Naive B cell (primary cell): ENCODE data around the gene GGA1. TPM values are rescaled to one million over a fixed set of nuclear protein-coding genes. Genes with fewer than 3 reads are reported as not detected.
A peak's percentile ranks its signal among the peaks of the same experiment; 100 is the strongest.
"Not testable (repeated sequence)": the region's sequence is repeated elsewhere in the genome, so short reads cannot be mapped to it uniquely, and the experiment has no call there.

Experiments used
- ATAC-seq, 2 donors: fragments of 150-1000 bp; cut with Tn5 transposase; 2 replicates each; pipeline ENCODE4 v1.10.0; 2021; ENCODE audit warnings: low read depth in 2 of 2, mild to moderate bottlenecking in 2 of 2, moderate library complexity in 2 of 2
- DNase-seq: peaks from one replicate; pipeline ENCODE4 v3.0.0; 2022
- H3K27ac Mint-ChIP-seq, 6 donors: one replicate each; pipeline ENCODE4 v1.8.0; 2020 to 2022; ENCODE audit warnings: mild to moderate bottlenecking in 6 of 6, mixed read lengths in 6 of 6, moderate library complexity in 5 of 6, inconsistent platforms in 2 of 6
- H3K27me3 Mint-ChIP-seq, 3 donors: one replicate each; pipeline ENCODE4 v1.8.0; 2021 to 2022; ENCODE audit warnings: mixed read lengths in 3 of 3, mild to moderate bottlenecking in 1 of 3
- H3K36me3 Mint-ChIP-seq, 2 donors: one replicate each; pipeline ENCODE4 v1.8.0; 2020 to 2022; ENCODE audit warnings: mixed read lengths in 2 of 2, inconsistent platforms in 1 of 2, mild to moderate bottlenecking in 1 of 2
- H3K4me1 Mint-ChIP-seq, 3 donors: one replicate each; pipeline ENCODE4 v1.8.0; 2020 to 2022; ENCODE audit warnings: mixed read lengths in 3 of 3, inconsistent platforms in 1 of 3, mild to moderate bottlenecking in 1 of 3, moderate library complexity in 1 of 3
- H3K4me3 Mint-ChIP-seq, 8 donors: one replicate each; pipeline ENCODE4 v1.8.0; 2020 to 2022; ENCODE audit warnings: mild to moderate bottlenecking in 8 of 8, mixed read lengths in 8 of 8, moderate library complexity in 8 of 8, inconsistent platforms in 2 of 8
- H3K9me3 Mint-ChIP-seq, 7 donors: one replicate each; pipeline ENCODE4 v1.8.0; 2020 to 2022; ENCODE audit warnings: mixed read lengths in 7 of 7, mild to moderate bottlenecking in 5 of 7, inconsistent platforms in 2 of 7, moderate library complexity in 1 of 7
- polyA plus RNA-seq, 6 donors: library from polyadenylated mRNA; unstranded; fragments of 300-500 nt; fragmentation: Illumina TruSeq; gene quantifications; one replicate each; pipeline ENCODE4 v1.2.3, GENCODE V29; 2021; ENCODE audit warnings: low read depth in 6 of 6

The GGA1 gene
- polyA plus RNA-seq, 6 donors from 2014 or later, result 15.5 to 28.9 (median 24.2) TPM

- DNase-seq (no peak), ATAC-seq (no peak)
- H3K27ac Mint-ChIP-seq, result no peak overlapping the region
- H3K36me3 Mint-ChIP-seq, result no peaks in the 10 kb centered on the region
- H3K9me3 Mint-ChIP-seq, result no peaks in the 10 kb centered on the region
- H3K4me3 Mint-ChIP-seq, result no peak overlapping the region
- peaks cover 13 to 35% (median 20%) of the 10 kb centered on the region in 3 donors for H3K27me3 Mint-ChIP-seq
- peaks cover 23 to 28% (median 24%) of the 10 kb centered on the region in 3 donors for H3K4me1 Mint-ChIP-seq
Observed at GRCh38 chr22:37604875-37605274, 3.8 kb upstream of the GGA1 start.

DNA sequence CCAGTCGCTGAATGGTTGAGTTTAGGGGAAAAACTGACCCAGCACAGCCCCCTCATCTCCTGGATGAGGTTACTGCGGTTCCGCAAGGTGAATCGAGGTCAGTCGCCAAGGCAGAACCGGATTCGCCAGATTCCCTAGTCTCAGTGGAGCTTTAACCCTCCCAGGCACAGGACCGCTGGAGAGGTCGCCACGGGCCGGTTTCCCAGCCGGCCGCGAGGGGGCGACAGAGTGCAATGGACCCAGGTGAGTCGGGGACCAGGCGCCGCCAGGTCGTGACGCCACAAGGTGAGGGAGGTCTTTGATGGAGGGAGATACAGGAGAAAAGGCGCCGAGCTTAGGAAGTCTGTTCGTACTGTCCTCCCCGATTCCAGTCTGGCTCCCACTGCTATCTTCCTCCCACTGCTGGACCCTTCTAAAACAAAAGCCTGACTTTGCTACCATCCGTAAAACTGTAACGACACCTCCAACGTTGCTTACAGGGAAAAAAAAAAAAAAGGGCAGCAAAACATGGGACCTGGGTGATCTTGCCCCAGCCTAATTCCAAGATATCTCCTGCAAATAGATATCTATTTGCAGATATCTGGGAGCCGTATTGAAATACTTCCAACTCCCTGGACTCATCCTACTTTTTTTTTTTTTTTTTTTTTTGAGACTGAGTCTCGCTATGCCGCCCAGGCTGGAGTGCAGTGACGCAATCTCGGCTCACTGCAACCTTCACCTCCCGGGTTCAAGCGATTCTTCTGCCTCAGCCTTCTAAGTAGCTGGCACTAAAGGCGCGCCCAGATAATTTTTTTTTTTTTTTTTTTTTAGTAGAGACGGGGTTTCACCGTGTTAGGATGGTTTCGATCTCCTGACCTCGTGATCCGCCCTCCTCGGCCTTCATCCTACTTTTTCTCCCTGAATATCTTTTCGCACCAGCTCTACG is 1.4 kb upstream of the GGA1 start:
- peaks cover 25 to 35% (median 30%) of the 10 kb centered on the region in 3 donors for H3K4me1 Mint-ChIP-seq
- H3K27ac Mint-ChIP-seq, result peak overlapping the region; percentile 97 to 99 (median 98)
- peak; percentile 29 to 31 for ATAC-seq
- no peaks in the 10 kb centered on the region for H3K36me3 Mint-ChIP-seq
- peak; percentile 84 for DNase-seq
- no peaks in the 10 kb centered on the region for H3K9me3 Mint-ChIP-seq
- H3K27me3 Mint-ChIP-seq, result peaks cover 4 to 20% (median 10%) of the 10 kb centered on the region in 3 donors
- peak overlapping the region; percentile 85 to 95 (median 92) for H3K4me3 Mint-ChIP-seq

DNA sequence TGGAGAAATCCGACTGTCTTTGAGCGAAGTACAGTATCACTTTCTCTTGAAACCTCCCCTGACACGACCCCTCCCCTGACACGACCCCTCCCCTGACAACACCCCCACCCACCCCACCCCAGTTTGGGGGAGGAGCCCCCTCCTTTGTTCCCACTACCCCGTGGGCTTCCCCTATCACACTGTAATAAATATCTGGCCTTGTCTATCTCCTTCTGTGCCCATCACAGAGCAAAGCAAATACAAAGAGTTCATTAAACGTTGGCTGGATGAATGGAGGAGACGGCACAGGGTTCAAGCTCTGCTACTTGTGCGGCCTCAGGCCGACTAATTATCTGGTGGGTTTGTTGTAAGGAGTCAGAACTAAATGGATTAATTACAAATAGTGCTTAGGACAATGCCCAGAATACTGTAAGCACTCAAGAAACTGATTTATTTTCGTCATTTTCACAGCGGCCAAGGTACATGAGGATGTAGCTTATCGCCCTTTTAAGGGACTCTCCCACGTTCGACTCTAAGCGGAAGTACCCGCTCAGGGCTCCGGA is 628 bp upstream of the GGA1 start:
- no peaks in the 10 kb centered on the region for H3K36me3 Mint-ChIP-seq
- peaks cover 25 to 35% (median 34%) of the 10 kb centered on the region in 3 donors for H3K4me1 Mint-ChIP-seq
- peaks cover 4 to 14% (median 10%) of the 10 kb centered on the region in 3 donors for H3K27me3 Mint-ChIP-seq
- H3K9me3 Mint-ChIP-seq, result no peaks in the 10 kb centered on the region
- ATAC-seq (peak; percentile 10 to 79), DNase-seq (no peak)
- H3K4me3 Mint-ChIP-seq, result peak overlapping the region; percentile 86 to 95 (median 93)
- H3K27ac Mint-ChIP-seq, result peak overlapping the region; percentile 97 to 99 (median 98)

- ATAC-seq (no peak), DNase-seq (no peak)
- Mint-ChIP-seq H3K27me3 (peaks cover 4 to 14% (median 10%) of the 10 kb centered on the region in 3 donors), H3K36me3 (no peaks in the 10 kb centered on the region), H3K4me1 (peaks cover 25 to 41% (median 37%) of the 10 kb centered on the region in 3 donors), H3K27ac (peak overlapping the region; percentile 36 to 97 (median 94)), H3K9me3 (no peaks in the 10 kb centered on the region), H3K4me3 (peak overlapping the region; percentile 86 to 97 (median 92))
Observed at GRCh38 chr22:37609240-37610152, 862 bp downstream of the GGA1 start.

GRCh38 chr22:37610153-37610475 is 1.5 kb downstream of the GGA1 start:
- peak overlapping the region; percentile 86 to 97 (median 92) for H3K4me3 Mint-ChIP-seq
- ATAC-seq, H3K9me3 Mint-ChIP-seq, DNase-seq, H3K36me3 Mint-ChIP-seq: not testable (repeated sequence)
- peaks cover 4 to 10% (median 9%) of the 10 kb centered on the region in 3 donors for H3K27me3 Mint-ChIP-seq
- peaks cover 25 to 41% (median 37%) of the 10 kb centered on the region in 3 donors for H3K4me1 Mint-ChIP-seq
- H3K27ac Mint-ChIP-seq, result peak overlapping the region in 4 of 6 donors; percentile 71 to 97 (median 80)

- H3K4me3 Mint-ChIP-seq, result peak overlapping the region in 6 of 8 donors; percentile 30 to 97 (median 92)
- H3K36me3 Mint-ChIP-seq, result no peaks in the 10 kb centered on the region
- ATAC-seq (no peak), DNase-seq (no peak)
- H3K27ac Mint-ChIP-seq, result peak overlapping the region in 4 of 6 donors; percentile 52 to 97 (median 80)
- peaks cover under 1 to 5% (median 4%) of the 10 kb centered on the region in 3 donors for H3K27me3 Mint-ChIP-seq
- H3K4me1 Mint-ChIP-seq, result peaks cover 25 to 41% (median 37%) of the 10 kb centered on the region in 3 donors
- H3K9me3 Mint-ChIP-seq, result no peaks in the 10 kb centered on the region
Observed at GRCh38 chr22:37610480-37611129, 2.0 kb downstream of the GGA1 start.

- H3K27ac Mint-ChIP-seq, result peak overlapping the region in 3 of 6 donors; percentile 52 to 97 (median 76)
- H3K4me3 Mint-ChIP-seq, result peak overlapping the region in 4 of 8 donors; percentile 16 to 97 (median 80)
- H3K9me3 Mint-ChIP-seq, result no peaks in the 10 kb centered on the region
- H3K4me1 Mint-ChIP-seq, result peaks cover 25 to 41% (median 37%) of the 10 kb centered on the region in 3 donors
- H3K27me3 Mint-ChIP-seq, result no peaks in the 10 kb centered on the region
- DNase-seq (no peak), ATAC-seq (no peak)
- H3K36me3 Mint-ChIP-seq, result no peaks in the 10 kb centered on the region
Observed at GRCh38 chr22:37611207-37611606, 2.6 kb downstream of the GGA1 start.

DNA sequence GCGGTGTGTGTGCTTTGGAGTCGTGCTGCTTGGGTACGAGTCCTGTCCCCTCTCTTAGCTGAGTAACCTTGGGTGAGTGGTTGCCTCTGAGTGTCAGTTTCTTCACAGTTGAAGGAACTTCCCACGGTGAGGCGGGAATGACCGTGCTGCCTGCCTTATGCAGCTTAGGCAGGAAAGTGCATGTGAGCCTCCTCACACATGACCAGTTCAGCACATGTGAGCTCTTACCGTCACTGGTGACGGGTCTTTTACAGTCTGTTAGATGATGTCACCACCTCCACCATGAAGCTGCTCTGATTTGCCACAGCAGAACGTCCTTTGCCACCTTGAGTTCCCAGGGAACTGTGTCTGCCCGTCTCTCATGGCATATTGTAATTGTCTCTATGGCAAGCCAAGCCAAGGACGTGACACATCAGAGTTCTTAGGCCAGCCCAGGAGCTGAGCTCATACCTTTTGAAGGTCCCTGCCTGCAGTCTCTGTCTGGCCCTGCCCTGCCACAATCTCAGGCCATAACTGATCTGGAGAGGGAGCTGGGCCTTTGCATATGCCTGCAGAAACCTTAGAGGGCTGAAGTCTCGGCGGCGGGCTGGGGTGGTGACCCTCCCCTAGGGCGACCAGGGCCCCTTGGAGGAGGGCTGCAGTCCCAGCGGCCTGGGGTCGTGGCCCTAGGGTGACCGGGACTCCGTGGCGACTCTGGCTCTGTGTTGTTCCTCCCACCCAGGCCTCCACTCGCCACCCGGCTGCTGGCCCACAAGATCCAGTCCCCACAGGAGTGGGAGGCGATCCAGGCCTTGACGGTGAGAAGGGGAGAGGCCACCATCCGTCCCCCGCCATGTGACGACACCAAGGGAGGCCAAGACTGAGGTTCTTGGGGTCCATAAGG is 7.8 kb downstream of the GGA1 start:
- no peaks in the 10 kb centered on the region for H3K36me3 Mint-ChIP-seq

GRCh38 chr22:37617431-37617830 is 8.8 kb downstream of the GGA1 start:
- no peak overlapping the region for H3K4me3 Mint-ChIP-seq
- DNase-seq (no peak), ATAC-seq (no peak)
- H3K4me1 Mint-ChIP-seq, result peaks cover 0 to 11% (median 10%) of the 10 kb centered on the region in 3 donors
- H3K27me3 Mint-ChIP-seq, result no peaks in the 10 kb centered on the region
- H3K27ac Mint-ChIP-seq, result peak overlapping the region in 2 of 6 donors; percentile 72 to 83
- no peaks in the 10 kb centered on the region for H3K36me3 Mint-ChIP-seq
- no peaks in the 10 kb centered on the region for H3K9me3 Mint-ChIP-seq

More for the DNA sequence above, 7.8 kb downstream of the GGA1 start:
- peak overlapping the region in 3 of 6 donors; percentile 24 to 49 (median 37) for H3K27ac Mint-ChIP-seq
- H3K4me3 Mint-ChIP-seq, result peak overlapping the region in 1 of 8 donors; percentile 37
- H3K4me1 Mint-ChIP-seq, result peaks cover 0 to 10% (median 8%) of the 10 kb centered on the region in 3 donors
- H3K9me3 Mint-ChIP-seq, result no peaks in the 10 kb centered on the region
- ATAC-seq (peak; percentile 56 to 61), DNase-seq (no peak)
- H3K27me3 Mint-ChIP-seq, result no peaks in the 10 kb centered on the region

GRCh38 chr22:37618072-37618656 is 9.5 kb downstream of the GGA1 start:
- Mint-ChIP-seq H3K36me3 (no peaks in the 10 kb centered on the region), H3K27ac (peak overlapping the region in 4 of 6 donors; percentile 47 to 83 (median 72)), H3K27me3 (no peaks in the 10 kb centered on the region), H3K4me3 (peak overlapping the region in 5 of 8 donors; percentile 1 to 60 (median 25)), H3K9me3 (no peaks in the 10 kb centered on the region), H3K4me1 (peaks cover 0 to 17% (median 5%) of the 10 kb centered on the region in 3 donors)
- peak; percentile 64 to 69 for ATAC-seq
- peak; percentile 29 for DNase-seq

GRCh38 chr22:37618674-37619073 is 10.0 kb downstream of the GGA1 start:
- Mint-ChIP-seq H3K4me3 (peak overlapping the region in 3 of 8 donors; percentile 1 to 60 (median 32)), H3K4me1 (peaks cover 2 to 18% (median 3%) of the 10 kb centered on the region in 3 donors), H3K9me3 (no peaks in the 10 kb centered on the region), H3K27me3 (no peaks in the 10 kb centered on the region), H3K36me3 (no peaks in the 10 kb centered on the region), H3K27ac (peak overlapping the region in 3 of 6 donors; percentile 22 to 73 (median 72))
- no peak for DNase-seq
- no peak for ATAC-seq
